ENCODE results near the gene RBM23.
"Not testable (repeated sequence)": the region's sequence is repeated elsewhere in the genome, so short reads cannot be mapped to it uniquely, and the experiment has no call there.

The RBM23 gene

DNA sequence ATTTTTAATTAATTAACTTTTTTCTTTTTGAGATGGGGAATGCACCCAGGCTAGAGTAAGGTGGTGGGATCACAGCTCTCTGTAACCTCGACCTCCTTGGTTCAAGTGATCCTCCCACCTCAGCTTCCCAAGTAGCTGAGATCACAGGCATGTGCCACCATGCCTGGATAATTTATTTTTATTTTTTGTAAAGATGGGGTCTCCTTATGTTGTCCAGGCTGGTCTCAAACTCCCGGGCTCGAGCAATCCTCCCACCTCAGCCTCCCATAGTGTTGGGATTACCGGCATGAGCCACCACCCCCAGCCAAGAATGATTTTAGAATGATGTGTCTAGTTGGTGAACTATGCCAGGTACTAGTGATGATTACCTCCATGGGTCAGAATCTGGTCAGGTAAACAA is 54.0 kb downstream of the RBM23 start:
- no peak for DNase-seq (ENCODE audit: low read depth)

GRCh38 chr14:22861651-22862050 is 57.3 kb downstream of the RBM23 start:
- DNase-seq (ENCODE audit: low read depth): no peak

GRCh38 chr14:22860377-22860776 is 58.6 kb downstream of the RBM23 start:
- not testable (repeated sequence) for DNase-seq (ENCODE audit: low read depth)

DNA sequence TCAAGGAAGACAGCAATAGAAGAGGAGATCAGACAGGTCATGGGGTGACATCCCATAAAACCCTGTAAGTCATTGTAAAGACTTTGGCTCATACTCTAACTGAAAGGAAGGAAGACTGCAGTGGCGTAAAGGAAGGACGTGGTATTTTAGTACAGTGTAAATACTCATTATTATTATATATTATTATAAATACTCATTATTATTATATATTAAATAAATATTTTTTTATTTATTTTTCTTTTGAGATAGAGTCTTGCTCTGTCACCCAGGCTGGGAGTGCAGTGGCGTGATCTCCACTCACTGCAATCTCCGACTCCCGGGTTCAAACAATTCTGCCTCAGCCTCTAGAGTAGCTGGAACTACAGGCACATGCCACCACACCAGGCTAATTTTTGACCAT is 62.5 kb downstream of the RBM23 start:
- no peak for DNase-seq (ENCODE audit: low read depth)

DNA sequence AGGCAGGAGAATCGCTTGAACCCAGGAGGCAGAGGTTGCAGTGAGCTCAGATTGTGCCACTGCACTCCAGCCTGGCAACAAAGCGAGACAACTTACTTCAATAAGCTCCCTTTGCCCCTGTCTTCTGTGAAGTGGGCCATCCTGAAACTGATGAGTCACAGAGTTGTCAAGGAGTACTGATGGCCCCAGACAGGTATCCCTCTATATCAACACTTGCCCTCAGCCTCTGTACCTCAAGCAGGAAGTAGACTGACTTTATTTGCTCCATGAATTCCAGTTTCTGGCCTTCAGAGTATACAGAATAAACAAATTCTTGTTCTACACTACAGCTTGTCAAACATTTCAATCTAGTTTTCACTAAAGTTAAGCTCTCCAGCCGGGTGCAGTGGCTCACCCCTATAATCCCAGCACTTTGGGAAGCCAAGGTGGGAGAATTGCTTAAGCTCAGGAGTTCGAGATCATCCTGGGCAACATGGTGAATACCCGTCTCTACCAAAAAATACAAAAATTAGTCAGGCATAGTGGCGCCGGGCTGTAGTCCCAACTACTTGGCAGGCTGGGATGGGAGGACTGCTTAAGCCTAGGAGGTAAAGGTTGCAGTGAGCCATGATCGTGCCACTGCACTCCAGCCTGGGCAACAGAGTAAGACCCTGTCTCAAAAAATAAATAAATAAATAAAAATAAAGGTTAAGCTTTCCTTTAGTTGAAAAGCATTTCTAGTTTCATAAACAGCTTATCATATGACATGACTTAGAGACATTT is 63.8 kb downstream of the RBM23 start:
- DNase-seq (ENCODE audit: low read depth): no peak

DNA sequence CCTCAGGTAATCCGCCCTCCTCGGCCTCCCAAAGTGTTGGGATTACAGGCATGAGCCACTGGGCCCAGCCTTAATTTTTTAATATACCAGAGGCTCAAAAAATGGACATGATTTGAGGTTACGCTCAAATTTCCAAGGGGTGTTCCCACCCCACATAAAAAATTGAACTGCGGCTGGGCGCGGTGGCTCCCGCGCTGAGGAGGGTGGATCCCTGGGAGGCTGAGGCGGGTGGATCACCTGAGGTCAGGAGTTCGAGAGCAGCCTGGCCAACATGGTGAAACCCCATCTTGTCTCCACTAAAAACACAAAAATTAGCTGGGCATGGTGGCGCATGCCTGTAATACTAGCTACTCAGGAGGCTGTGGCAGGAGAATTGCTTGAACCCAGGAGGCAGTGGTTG is 64.7 kb downstream of the RBM23 start:
- DNase-seq (ENCODE audit: low read depth): not testable (repeated sequence)

DNA sequence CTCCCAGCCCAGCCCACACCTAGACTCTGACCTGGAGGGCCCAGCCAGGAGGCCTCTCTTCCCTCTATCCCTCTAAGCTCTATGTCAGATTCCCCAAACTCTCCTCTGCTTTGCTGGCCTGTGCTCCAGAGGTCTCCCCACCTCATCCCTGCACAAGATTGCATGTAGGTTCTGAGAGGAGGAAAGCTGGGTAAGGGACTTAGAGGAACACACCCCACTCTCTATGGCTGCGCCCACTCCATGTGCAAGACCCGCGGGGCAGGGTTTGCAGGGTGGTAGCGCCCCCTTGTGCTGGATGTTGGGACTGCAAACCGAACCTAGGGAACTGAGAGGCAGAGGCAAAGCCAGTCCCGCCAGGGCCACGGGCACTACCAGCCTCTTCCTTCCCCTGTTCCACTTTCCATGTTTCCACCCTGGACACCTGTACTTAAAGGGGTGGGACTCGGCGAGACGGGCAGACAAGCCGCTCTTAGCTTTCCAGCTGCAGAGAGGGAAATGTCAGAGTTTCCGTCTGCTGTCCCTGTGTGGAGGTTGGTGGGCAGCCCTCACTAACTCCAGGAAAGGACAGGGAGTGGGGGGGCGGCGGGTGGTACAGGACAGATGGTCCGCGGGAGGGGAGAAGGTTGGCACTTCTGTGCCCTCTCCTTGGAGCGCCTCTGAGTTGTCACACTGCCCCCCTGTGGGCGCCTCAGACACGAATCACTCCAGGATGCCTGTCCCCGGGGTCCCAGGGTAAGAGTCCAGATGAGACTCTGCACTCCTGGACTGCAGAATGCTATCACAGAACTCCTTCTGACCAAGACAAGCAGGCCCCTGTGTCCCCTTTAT is 65.8 kb downstream of the RBM23 start:
- DNase-seq (ENCODE audit: low read depth): no peak

DNA sequence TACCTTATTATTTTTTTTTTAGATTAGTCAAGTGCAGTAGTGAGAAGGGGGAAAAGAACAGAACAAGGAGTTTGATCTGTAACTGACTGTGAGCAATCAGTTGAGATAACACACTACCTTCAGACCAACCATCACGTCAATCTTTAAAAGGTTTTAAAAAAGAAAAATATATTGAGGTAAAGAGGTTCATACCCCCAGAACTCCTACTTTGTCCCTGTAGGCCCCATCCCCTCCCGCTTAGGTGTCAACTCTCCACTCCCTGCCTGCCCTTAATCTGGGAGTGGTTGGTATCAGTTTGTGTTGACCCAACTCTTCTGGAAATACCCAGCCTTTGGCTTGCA is 66.4 kb downstream of the RBM23 start:
- no peak for DNase-seq (ENCODE audit: low read depth)

DNA sequence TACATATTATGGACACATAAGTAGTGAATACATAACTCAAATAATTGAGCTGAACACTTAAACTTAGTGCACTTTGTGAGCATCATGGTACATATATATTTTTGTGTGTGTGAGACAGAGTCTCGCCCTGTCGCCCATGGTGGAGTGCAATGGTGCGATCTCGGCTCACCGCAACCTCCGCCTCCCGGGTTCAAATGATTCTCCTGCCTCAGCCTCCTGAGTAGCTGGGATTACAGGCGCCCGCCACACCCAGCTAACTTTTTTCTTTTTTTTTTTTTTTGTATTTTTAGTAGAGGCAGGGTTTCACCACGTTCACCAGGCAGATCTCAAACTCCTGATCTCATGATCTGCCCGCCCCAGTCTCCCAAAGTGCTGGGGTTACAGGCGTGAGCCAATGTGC is 66.8 kb downstream of the RBM23 start:
- DNase-seq (ENCODE audit: low read depth): not testable (repeated sequence)

DNA sequence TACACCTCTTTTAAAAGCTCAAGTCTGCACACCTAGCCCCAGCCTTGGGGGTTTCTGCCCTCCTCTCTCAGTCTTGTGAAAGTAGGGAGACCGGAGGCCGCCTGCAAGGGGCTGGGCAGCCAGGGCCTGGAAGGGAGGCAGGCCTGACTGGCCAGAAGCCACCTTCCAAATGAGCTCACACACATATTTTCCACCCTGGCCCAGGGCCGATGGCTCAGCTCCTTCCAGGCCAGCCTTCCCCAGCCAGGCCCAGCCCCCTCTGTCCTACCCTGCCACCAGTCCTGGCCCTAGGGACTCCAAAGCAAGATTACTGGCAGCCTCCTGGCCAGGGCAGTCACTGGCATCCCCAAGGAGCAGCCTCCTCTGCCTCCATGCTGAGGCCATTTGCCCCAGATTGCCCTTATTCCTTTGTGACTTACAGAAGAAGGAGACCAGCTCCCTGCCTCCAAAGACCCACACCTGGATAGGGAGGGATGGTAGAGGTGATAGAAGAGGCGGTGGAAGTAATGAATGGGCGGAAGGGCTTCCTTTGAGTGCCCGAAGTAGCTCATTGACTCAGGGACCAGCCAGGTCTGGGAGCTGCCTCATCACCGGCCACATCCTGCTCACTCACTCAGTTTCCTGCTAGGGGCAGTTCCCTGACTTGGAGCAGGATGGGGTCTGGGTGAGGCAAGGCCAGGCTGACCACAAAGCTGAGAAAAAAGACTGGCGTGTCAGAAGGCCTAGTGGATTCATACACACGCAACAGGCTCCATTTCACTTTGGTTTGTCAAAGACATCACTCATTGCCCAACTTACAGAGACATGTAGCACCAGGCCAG is 67.8 kb downstream of the RBM23 start:
- peak; percentile 93 for DNase-seq (ENCODE audit: low read depth)

DNA sequence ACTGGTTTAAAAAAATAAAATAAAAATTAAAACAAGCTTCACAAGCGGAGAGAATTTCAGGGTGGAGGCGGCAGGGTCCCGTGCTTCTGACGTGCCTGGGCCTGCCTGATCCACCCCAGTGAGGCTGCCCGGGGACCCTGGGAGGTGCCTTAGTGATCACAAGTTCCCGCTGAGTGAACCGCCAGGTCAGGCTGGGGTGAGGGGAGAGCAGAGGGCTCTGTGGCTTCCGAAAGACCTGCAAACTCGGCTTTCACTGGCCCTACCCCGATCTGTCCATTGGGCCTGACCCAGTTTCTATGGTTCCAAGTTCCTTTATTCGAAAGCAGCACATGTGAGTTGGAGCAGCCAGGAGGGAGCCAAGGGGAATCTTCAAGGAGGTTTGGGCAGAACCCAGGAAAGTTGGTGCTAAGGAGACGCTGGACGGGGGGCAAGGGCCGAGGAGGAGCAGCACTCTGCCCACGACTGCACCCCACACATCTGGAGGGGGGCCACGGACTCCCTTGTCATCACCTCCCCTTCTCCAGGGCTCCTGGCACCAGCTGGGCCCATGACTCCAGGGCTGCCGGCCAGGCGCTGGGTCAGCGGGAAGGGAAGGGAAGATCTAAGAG is 69.6 kb downstream of the RBM23 start:
- no peak for DNase-seq (ENCODE audit: low read depth)

GRCh38 chr14:22848351-22849164 is 70.4 kb downstream of the RBM23 start:
- DNase-seq (ENCODE audit: low read depth): no peak

DNA sequence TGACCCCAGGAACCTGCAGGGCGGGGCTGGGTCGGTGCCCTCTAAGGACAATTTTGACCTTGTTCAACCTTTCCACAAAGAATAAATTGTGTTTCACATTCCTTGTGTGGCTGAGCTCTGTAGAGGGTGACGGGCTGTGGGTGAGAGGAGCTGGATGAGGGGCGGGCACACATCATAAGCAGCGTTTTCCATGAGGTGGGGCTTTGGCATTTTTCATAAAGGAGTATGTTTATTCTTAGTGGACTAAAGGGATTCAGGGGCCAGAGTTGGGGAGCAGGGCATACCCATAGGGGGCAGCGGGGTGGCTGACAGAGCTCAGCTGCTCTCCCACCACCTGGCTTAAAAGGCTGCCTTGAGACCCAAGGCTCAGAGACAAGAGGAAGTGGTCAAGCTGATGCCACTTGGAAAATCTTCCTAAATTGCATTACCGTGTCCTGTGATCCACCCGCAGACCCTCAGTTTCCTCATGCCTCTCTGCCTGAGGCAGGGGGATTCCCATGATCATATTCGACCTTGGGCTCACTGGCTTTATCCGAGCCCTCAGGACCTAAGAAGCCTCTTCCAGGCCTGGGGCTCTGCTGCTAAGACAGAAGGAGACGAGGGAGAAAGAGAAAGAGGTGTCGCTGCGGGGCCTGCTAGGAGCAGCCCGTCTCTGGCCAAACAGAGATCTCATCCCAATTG is 71.1 kb downstream of the RBM23 start:
- no peak for DNase-seq (ENCODE audit: low read depth)

DNA sequence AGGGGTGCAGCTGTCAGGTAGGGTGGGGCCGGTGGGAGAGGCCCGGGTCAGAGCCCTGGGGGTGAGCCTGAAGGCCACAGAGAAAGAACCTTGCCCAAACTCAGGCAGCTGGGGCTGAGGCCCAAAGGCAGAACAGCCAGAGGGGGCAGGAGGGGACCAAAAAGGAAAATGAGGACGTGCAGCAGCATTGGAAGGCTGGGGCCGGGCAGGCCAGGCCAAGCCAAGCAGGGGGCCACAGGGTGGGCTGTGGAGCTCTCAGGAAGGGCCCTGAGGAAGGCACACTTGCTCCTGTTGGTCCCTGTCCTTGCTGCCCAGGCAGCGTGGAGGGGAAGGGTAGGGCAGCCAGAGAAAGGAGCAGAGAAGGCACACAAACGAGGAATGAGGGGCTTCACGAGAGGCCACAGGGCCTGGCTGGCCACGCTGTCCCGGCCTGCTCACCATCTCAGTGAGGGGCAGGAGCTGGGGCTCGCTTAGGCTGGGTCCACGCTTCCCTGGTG is 72.1 kb downstream of the RBM23 start:
- DNase-seq (ENCODE audit: low read depth): no peak

DNA sequence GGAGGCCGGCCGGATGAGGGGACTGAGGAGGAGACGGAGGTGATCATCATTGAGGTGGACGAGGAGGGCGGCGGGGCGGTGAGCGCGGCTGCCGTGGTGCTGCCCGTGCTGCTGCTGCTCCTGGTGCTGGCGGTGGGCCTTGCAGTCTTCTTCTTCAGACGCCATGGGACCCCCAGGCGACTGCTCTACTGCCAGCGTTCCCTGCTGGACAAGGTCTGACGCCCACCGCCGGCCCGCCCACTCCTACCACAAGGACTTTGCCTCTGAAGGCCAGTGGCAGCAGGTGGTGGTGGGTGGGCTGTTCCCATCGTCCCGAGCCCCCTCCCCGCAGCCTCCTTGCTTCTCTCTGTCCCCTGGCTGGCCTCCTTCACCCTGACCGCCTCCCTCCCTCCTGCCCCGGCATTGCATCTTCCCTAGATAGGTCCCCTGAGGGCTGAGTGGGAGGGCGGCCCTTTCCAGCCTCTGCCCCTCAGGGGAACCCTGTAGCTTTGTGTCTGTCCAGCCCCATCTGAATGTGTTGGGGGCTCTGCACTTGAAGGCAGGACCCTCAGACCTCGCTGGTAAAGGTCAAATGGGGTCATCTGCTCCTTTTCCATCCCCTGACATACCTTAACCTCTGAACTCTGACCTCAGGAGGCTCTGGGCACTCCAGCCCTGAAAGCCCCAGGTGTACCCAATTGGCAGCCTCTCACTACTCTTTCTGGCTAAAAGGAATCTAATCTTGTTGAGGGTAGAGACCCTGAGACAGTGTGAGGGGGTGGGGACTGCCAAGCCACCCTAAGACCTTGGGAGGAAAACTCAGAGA is 72.9 kb downstream of the RBM23 start:
- DNase-seq (ENCODE audit: low read depth): no peak

DNA sequence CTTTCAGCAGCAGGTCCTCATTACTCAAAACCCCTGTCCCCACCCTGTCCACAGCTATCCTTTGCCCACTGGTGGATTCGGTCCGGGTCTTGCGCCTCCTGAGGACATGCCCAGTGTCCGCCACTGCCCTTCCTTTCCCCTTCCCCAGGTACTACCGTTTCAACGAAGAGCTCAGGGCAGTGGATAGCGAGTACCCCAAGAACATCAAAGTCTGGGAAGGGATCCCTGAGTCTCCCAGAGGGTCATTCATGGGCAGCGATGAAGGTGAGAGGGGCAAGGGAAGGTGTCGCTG is 73.9 kb downstream of the RBM23 start:
- DNase-seq (ENCODE audit: low read depth): no peak

DNA sequence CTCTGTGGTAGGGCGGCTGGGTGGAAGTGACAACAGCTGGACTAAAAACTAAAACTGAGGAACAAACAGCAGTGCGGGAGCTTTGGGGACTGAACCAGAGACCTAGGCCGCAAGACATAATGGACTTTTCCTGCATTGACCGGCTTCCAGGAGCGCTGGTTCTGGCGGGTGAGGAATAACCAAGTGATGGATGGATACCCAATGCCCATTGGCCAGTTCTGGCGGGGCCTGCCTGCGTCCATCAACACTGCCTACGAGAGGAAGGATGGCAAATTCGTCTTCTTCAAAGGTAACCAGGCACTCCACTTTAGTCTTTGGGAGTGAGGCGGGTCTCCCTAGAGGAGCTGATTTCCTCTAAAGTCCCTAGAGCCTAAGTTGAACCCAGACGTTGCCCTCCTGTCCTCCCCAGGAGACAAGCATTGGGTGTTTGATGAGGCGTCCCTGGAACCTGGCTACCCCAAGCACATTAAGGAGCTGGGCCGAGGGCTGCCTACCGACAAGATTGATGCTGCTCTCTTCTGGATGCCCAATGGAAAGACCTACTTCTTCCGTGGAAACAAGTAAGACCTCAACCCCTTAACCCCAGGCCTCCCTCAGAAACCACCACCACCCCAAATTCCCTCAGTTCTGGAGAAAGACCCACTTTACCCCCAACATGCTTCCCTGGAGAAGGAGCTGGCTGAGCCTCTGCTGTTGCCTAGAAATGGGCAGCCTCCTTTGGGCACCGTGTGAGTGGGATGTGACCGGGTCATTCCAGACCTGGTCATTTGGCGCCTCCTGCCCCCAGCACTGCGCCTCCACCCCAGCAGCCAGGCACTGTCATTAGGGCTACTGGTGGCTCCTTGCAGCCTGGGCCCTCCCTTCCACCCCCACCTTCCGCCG is 74.5 kb downstream of the RBM23 start:
- no peak for DNase-seq (ENCODE audit: low read depth)
